ENCODE results near the gene SELL. TPM values are rescaled to one million over a fixed set of nuclear protein-coding genes. Genes with fewer than 3 reads are reported as not detected.
"Not testable (repeated sequence)": the region's sequence is repeated elsewhere in the genome, so short reads cannot be mapped to it uniquely, and the experiment has no call there.

SELL gene
- total RNA-seq, 3 donors from 2014 or later = 0.78 to 2.5 (median 0.92) TPM

DNA sequence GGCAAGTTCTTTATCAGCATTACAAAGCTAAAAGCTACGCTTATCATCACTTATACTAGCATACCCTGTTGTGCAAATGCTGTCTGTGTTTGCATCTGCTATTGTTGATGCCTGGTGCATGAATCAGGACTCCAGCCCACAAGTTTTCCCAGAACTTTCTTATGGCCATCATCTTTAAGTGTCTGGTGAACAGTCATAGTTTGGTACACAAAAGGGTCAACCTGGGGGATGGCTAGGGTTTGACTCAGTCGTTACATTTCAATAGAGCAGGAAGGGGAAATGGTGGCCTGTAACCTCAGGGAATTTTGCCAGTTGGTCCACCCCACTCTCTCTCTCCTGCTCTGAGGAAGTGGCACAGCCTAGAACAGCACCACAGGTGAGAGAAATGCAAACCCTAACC, 35.4 kb downstream of the SELL start:
- peaks cover 4% of the 10 kb centered on the region for H3K9me3 ChIP-seq
- no peak overlapping the region for H3K4me3 ChIP-seq
- TF ChIP-seq, protein P1, sequence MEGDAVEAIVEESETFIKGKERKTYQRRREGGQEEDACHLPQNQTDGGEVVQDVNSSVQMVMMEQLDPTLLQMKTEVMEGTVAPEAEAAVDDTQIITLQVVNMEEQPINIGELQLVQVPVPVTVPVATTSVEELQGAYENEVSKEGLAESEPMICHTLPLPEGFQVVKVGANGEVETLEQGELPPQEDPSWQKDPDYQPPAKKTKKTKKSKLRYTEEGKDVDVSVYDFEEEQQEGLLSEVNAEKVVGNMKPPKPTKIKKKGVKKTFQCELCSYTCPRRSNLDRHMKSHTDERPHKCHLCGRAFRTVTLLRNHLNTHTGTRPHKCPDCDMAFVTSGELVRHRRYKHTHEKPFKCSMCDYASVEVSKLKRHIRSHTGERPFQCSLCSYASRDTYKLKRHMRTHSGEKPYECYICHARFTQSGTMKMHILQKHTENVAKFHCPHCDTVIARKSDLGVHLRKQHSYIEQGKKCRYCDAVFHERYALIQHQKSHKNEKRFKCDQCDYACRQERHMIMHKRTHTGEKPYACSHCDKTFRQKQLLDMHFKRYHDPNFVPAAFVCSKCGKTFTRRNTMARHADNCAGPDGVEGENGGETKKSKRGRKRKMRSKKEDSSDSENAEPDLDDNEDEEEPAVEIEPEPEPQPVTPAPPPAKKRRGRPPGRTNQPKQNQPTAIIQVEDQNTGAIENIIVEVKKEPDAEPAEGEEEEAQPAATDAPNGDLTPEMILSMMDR (IDR thresholded peaks at IDR 0.05) = no peak
- H3K4me1 ChIP-seq (ENCODE audit: low read depth) = no peaks in the 10 kb centered on the region
- H3K36me3 ChIP-seq (ENCODE audit: low read depth) = no peaks in the 10 kb centered on the region
- DNase-seq (no peak), ATAC-seq (no peak)
- intact Hi-C loops (cut with DNase I, micrococcal nuclease) = no loop called here

DNA sequence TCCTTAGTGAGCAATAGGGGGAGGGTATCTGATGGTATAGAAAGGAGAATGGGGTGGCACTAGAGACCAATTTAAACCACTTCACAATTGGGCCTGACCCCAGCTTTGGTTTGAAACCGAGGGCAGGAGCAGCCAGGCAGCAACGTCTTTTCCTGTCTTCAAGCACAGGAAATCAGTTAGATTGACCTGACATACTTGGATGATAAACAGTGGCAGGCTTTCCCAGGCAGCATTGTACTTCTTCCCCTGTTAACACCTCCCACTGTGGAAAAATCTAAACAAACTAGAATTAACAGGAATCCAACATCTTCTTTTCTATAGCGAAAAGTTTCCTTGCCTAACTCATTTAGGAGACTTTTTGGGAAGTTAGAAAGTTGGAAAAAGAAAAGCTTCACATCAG, 40.6 kb downstream of the SELL start:
- intact Hi-C loops (cut with DNase I, micrococcal nuclease) = no loop called here
- no peaks in the 10 kb centered on the region for H3K36me3 ChIP-seq (ENCODE audit: low read depth)
- H3K4me1 ChIP-seq (ENCODE audit: low read depth) = no peaks in the 10 kb centered on the region
- H3K4me3 ChIP-seq = no peak overlapping the region
- TF ChIP-seq, protein P1 (IDR thresholded peaks at IDR 0.05) = no peak
- DNase-seq (no peak), ATAC-seq (no peak)
- peaks cover 4% of the 10 kb centered on the region for H3K9me3 ChIP-seq

DNA sequence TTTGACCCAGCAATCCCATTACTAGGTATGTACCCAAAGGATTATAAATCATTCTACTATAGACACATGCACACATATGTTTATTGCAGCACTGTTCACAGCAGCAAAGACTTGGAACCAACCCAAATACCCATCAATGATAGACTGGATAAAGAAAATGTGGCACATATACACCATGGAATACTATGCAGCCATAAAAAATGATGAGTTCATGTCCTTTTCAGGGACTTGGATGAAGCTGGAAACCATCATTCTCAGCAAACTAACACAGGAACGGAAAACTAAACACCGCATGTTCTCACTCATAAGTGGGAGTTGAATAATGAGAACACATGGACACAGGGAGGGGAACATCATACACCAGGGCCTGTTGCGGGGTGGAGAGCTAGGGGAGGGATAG, 41.2 kb downstream of the SELL start:
- intact Hi-C loops (cut with DNase I, micrococcal nuclease); H3K9me3 ChIP-seq; H3K36me3 ChIP-seq (ENCODE audit: low read depth); H3K4me3 ChIP-seq; ATAC-seq; DNase-seq; H3K4me1 ChIP-seq (ENCODE audit: low read depth): not testable (repeated sequence)

DNA sequence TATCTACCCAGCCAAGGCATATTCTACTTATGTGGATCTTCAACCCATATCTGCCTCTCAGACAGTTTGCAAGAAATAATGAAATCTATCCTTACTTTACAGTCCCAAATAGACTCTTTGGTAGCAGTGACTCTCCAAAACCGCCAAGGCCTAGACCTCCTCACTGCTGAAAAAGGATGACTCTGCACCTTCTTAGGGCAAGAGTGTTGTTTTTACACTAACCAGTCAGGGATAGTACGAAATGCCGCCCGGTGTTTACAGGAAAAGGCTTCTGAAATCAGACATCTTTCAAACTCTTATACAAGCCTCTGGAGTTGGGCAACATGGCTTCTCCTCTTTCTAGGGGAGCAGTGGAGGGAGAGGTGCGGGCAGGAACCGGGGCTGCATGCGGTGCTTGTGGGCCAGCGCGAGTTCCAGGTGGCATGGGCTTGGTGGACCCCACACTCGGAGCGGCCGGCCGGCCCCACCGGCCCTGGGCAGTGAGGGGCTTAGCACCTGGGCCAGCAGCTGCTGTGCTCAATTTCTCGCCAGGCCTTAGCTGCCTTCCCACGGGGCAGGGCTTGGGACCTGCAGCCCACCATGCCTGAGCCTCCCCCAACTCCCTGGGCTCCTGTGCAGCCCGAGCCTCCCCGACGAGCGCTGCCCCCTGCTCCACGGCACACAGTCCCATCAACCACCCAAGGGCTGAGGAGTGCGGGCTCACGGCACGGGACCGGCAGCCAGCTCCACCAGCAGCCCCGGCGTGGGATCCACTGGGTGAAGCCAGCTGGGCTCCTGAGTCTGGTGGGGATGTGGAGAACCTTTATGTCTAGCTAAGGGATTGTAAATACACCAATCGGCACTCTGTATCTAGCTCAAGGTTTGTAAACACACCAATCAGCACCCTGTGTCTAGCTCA, 43.5 kb downstream of the SELL start:
- H3K36me3 ChIP-seq (ENCODE audit: low read depth); H3K4me1 ChIP-seq (ENCODE audit: low read depth); ATAC-seq; H3K9me3 ChIP-seq; H3K4me3 ChIP-seq; DNase-seq; intact Hi-C loops (cut with DNase I, micrococcal nuclease): not testable (repeated sequence)

DNA sequence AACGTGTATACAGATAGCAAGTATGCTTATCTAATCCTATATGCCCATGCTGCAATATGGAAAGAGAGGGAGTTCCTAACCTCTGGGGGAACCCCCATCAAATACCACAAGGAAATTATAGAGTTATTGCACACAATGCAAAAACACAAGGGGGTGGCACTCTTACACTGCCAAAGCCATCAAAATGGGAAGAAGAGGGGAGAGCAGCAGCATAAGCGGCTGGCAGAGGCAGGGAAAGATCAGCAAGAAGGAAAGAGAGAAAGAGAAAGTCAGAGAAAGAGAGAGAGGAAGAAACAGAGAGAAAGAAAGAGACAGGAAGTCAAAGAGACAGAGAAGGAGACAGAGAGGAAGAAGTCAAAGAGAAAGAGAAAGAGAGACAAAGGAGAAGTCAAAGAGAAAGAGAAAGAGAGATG, 44.2 kb downstream of the SELL start:
- H3K9me3 ChIP-seq; ATAC-seq; H3K4me1 ChIP-seq (ENCODE audit: low read depth); H3K36me3 ChIP-seq (ENCODE audit: low read depth); DNase-seq; H3K4me3 ChIP-seq; intact Hi-C loops (cut with DNase I, micrococcal nuclease): not testable (repeated sequence)

DNA sequence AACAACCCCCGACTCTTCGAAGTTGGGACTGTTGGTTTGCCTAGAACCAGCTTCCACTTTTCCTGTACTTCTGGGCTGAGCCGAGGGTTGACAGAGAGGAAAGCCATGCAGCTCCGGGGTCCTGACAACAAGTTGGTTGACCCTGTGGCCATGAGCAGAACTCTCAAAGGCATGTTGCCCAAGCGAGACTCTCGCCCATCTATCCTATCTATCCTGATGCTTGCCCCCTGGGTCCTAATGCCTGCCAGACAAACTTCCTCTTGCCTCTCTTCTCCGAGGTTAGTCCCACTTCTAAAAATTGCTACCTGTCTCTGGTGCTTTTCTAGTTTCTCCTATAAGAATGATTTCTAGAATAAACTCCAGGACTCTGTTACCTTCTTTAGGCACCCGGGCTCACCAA, 48.7 kb downstream of the SELL start:
- H3K4me1 ChIP-seq (ENCODE audit: low read depth); intact Hi-C loops (cut with DNase I, micrococcal nuclease); H3K36me3 ChIP-seq (ENCODE audit: low read depth); H3K4me3 ChIP-seq; H3K9me3 ChIP-seq; DNase-seq; ATAC-seq: not testable (repeated sequence)

DNA sequence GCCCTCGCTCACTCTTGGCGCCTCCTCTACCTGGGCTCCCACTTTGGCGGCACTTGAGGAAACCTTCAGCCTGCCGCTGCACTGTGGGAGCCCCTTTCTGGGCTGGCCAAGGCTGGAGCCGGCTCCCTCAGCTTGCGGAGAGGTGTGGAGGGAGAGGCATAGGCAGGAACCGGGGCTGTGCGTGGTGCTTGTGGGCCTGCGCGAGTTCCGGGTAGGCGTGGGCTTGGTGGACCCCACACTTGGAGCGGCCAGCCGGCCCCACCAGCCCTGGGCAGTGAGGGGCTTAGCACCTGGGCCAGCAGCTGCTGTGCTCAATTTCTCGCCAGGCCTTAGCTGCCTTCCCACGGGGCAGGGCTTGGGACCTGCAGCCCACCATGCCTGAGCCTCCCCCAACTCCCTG, 50.4 kb downstream of the SELL start:
- H3K4me3 ChIP-seq; DNase-seq; H3K9me3 ChIP-seq; H3K4me1 ChIP-seq (ENCODE audit: low read depth); intact Hi-C loops (cut with DNase I, micrococcal nuclease); ATAC-seq; H3K36me3 ChIP-seq (ENCODE audit: low read depth): not testable (repeated sequence)

DNA sequence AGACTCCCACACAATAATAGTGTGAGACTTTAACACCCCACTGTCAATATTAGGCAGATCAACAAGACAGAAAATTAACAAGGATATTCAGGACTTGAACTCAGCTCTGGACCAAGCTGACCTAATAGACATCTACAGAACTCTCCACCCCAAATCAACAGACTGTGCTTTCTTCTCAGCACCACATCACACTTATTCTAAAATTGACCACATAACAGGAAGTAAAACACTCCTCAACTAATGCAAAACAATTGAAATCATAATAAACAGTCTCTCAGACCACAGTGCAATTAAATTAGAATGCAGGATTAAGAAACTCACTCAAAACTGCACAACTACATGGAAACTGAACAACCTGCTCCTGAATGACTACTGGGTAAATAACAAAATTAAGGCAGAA, 52.6 kb downstream of the SELL start:
- DNase-seq; H3K9me3 ChIP-seq; ATAC-seq; intact Hi-C loops (cut with DNase I, micrococcal nuclease); H3K4me1 ChIP-seq (ENCODE audit: low read depth); H3K4me3 ChIP-seq; H3K36me3 ChIP-seq (ENCODE audit: low read depth): not testable (repeated sequence)

DNA sequence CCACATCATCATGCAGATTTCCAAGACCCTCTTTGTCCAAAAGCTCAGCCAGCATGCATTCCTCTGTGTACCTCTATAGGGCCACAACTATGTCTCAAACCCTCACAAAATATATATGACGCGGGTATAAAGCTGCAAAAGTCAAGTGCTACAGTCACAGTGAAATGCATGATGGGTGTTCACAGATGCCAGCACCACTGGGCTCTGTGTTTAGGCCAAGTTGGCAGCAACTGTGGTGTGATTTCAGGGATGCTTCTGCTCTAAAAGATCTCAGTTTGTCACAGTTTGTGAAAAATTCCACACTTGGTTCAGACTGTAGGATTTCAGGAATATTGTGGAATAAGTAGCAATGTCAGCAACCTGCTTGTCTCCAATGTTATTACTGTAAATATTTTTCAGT, 57.5 kb downstream of the SELL start:
- TF ChIP-seq, protein P1 (IDR thresholded peaks at IDR 0.05) = no peak
- no peaks in the 10 kb centered on the region for H3K4me1 ChIP-seq (ENCODE audit: low read depth)
- DNase-seq (no peak), ATAC-seq (no peak)
- no peak overlapping the region for H3K4me3 ChIP-seq
- no peaks in the 10 kb centered on the region for H3K36me3 ChIP-seq (ENCODE audit: low read depth)
- no peaks in the 10 kb centered on the region for H3K9me3 ChIP-seq
- intact Hi-C loops (cut with DNase I, micrococcal nuclease) = no loop called here
